Stimulated activated naive CD8-positive, alpha-beta T cell treated with anti-CD3 and anti-CD28 coated beads, Interleukin-15, amount 100 ng/mL, for 72 hours (primary cell): ENCODE results near the gene AGA.

Experiments
- ATAC-seq: fragments of 150-1000 bp; cut with Tn5 transposase; 2 replicates; pipeline ENCODE4 v1.10.0; 2021; ENCODE audit warnings: mild to moderate bottlenecking, moderate library complexity
- DNase-seq, 2 donors: peaks; one replicate each; pipeline ENCODE4 v3.0.0; 2021 to 2022
- H3K27ac Mint-ChIP-seq, 2 donors: one replicate each; pipeline ENCODE4 v1.8.0; 2022; ENCODE audit warnings: mild to moderate bottlenecking in 2 of 2, mixed read lengths in 2 of 2, moderate library complexity in 2 of 2
- H3K27me3 Mint-ChIP-seq: one replicate; pipeline ENCODE4 v1.8.0; 2022; ENCODE audit warnings: mixed read lengths
- H3K4me1 Mint-ChIP-seq: one replicate; pipeline ENCODE4 v1.8.0; 2022; ENCODE audit warnings: mild to moderate bottlenecking, mixed read lengths
- H3K4me3 Mint-ChIP-seq, 2 donors: one replicate each; pipeline ENCODE4 v1.8.0; 2022; ENCODE audit warnings: mild to moderate bottlenecking in 2 of 2, mixed read lengths in 2 of 2, moderate library complexity in 1 of 2
- H3K9me3 Mint-ChIP-seq, 2 donors: one replicate each; pipeline ENCODE4 v1.8.0; 2022; ENCODE audit warnings: mixed read lengths in 2 of 2

The AGA gene

GRCh38 chr4:177441803-177442622 is at the start of gene AGA:
AGA (minus strand) TSS chr4:177442437; CDS start chr4:177442375, 62 bp downstream.
- Mint-ChIP-seq H3K9me3 (no peaks in the 10 kb centered on the region), H3K27me3 (no peaks in the 10 kb centered on the region), H3K27ac (peak within 1 kb of the TSS; percentile 98 to 99), H3K4me3 (peak within 1 kb of the TSS; percentile 86 to 99), H3K4me1 (peaks cover 27% of the 10 kb centered on the region)
- ATAC-seq (peak; percentile 93), DNase-seq (peak; percentile 92 to 98)

- Mint-ChIP-seq H3K27me3 (no peaks in the 10 kb centered on the region), H3K4me3 (no peak overlapping the region), H3K4me1 (peaks cover 9% of the 10 kb centered on the region), H3K27ac (no peak overlapping the region), H3K9me3 (no peaks in the 10 kb centered on the region)
- DNase-seq (no peak), ATAC-seq (no peak)
Measured at GRCh38 chr4:177492022-177492421, 49.8 kb upstream of the AGA start.

- H3K4me1 Mint-ChIP-seq, result peaks cover 9% of the 10 kb centered on the region
- no peak overlapping the region for H3K27ac Mint-ChIP-seq
- H3K4me3 Mint-ChIP-seq, result no peak overlapping the region
- H3K27me3 Mint-ChIP-seq, result no peaks in the 10 kb centered on the region
- DNase-seq (no peak), ATAC-seq (no peak)
- no peaks in the 10 kb centered on the region for H3K9me3 Mint-ChIP-seq
Measured at GRCh38 chr4:177490769-177491168, 48.5 kb upstream of the AGA start.

GRCh38 chr4:177489471-177490246 is 47.4 kb upstream of the AGA start:
- DNase-seq, result no peak
- H3K27me3 Mint-ChIP-seq, result no peaks in the 10 kb centered on the region
- no peak overlapping the region for H3K4me3 Mint-ChIP-seq
- ATAC-seq, result peak; percentile 59
- no peak overlapping the region for H3K27ac Mint-ChIP-seq
- H3K9me3 Mint-ChIP-seq, result no peaks in the 10 kb centered on the region
- peaks cover 9% of the 10 kb centered on the region for H3K4me1 Mint-ChIP-seq

- Mint-ChIP-seq H3K4me1 (peaks cover 18% of the 10 kb centered on the region), H3K27me3 (no peaks in the 10 kb centered on the region), H3K27ac (no peak overlapping the region)
Measured at GRCh38 chr4:177487977-177488376, 45.7 kb upstream of the AGA start.

GRCh38 chr4:177485528-177485927 is 43.3 kb upstream of the AGA start:
- no peak for DNase-seq
- Mint-ChIP-seq H3K27me3 (no peaks in the 10 kb centered on the region), H3K9me3 (no peaks in the 10 kb centered on the region), H3K4me3 (no peak overlapping the region), H3K27ac (no peak overlapping the region), H3K4me1 (peaks cover 18% of the 10 kb centered on the region)
- ATAC-seq, result no peak

More at GRCh38 chr4:177487977-177488376, 45.7 kb upstream of the AGA start:
- Mint-ChIP-seq H3K9me3 (no peaks in the 10 kb centered on the region), H3K4me3 (peak overlapping the region in 1 of 2 donors; percentile 26)
- ATAC-seq, result peak; percentile 80
- DNase-seq, result no peak

GRCh38 chr4:177484613-177485021 is 42.4 kb upstream of the AGA start:
- ATAC-seq (no peak), DNase-seq (no peak)
- Mint-ChIP-seq H3K27me3 (no peaks in the 10 kb centered on the region), H3K4me3 (no peak overlapping the region), H3K9me3 (no peaks in the 10 kb centered on the region), H3K4me1 (peaks cover 18% of the 10 kb centered on the region), H3K27ac (no peak overlapping the region)

GRCh38 chr4:177483760-177484159 is 41.5 kb upstream of the AGA start:
- H3K27ac Mint-ChIP-seq, result no peak overlapping the region
- H3K4me1 Mint-ChIP-seq, result peaks cover 18% of the 10 kb centered on the region
- H3K4me3 Mint-ChIP-seq, result no peak overlapping the region
- DNase-seq (no peak), ATAC-seq (no peak)
- H3K27me3 Mint-ChIP-seq, result no peaks in the 10 kb centered on the region
- no peaks in the 10 kb centered on the region for H3K9me3 Mint-ChIP-seq

GRCh38 chr4:177483271-177483670 is 41.0 kb upstream of the AGA start:
- H3K27me3 Mint-ChIP-seq, result no peaks in the 10 kb centered on the region
- ATAC-seq (no peak), DNase-seq (no peak)
- no peak overlapping the region for H3K4me3 Mint-ChIP-seq
- no peaks in the 10 kb centered on the region for H3K9me3 Mint-ChIP-seq
- peak overlapping the region in 1 of 2 donors; percentile 15 for H3K27ac Mint-ChIP-seq
- peaks cover 18% of the 10 kb centered on the region for H3K4me1 Mint-ChIP-seq

- no peak for ATAC-seq
- Mint-ChIP-seq H3K27me3 (no peaks in the 10 kb centered on the region), H3K9me3 (no peaks in the 10 kb centered on the region), H3K4me3 (no peak overlapping the region), H3K27ac (no peak overlapping the region), H3K4me1 (peaks cover 10% of the 10 kb centered on the region)
- DNase-seq, result no peak
Measured at GRCh38 chr4:177482367-177482766, 40.1 kb upstream of the AGA start.

GRCh38 chr4:177480795-177481194 is 38.6 kb upstream of the AGA start:
- H3K4me3 Mint-ChIP-seq, result no peak overlapping the region
- ATAC-seq (peak; percentile 37), DNase-seq (no peak)
- H3K27me3 Mint-ChIP-seq, result no peaks in the 10 kb centered on the region
- no peak overlapping the region for H3K27ac Mint-ChIP-seq
- H3K9me3 Mint-ChIP-seq, result no peaks in the 10 kb centered on the region
- peaks cover 9% of the 10 kb centered on the region for H3K4me1 Mint-ChIP-seq

GRCh38 chr4:177479063-177479462 is 36.8 kb upstream of the AGA start:
- no peaks in the 10 kb centered on the region for H3K9me3 Mint-ChIP-seq
- DNase-seq, result no peak
- ATAC-seq, result no peak
- H3K27me3 Mint-ChIP-seq, result no peaks in the 10 kb centered on the region
- peaks cover 9% of the 10 kb centered on the region for H3K4me1 Mint-ChIP-seq
- H3K27ac Mint-ChIP-seq, result no peak overlapping the region
- H3K4me3 Mint-ChIP-seq, result no peak overlapping the region

GRCh38 chr4:177478496-177478895 is 36.3 kb upstream of the AGA start:
- DNase-seq (no peak), ATAC-seq (no peak)
- Mint-ChIP-seq H3K27ac (no peak overlapping the region), H3K27me3 (no peaks in the 10 kb centered on the region), H3K4me3 (no peak overlapping the region), H3K9me3 (no peaks in the 10 kb centered on the region), H3K4me1 (peaks cover 5% of the 10 kb centered on the region)

- no peaks in the 10 kb centered on the region for H3K4me1 Mint-ChIP-seq
- H3K27me3 Mint-ChIP-seq, result no peaks in the 10 kb centered on the region
- DNase-seq (no peak), ATAC-seq (no peak)
- H3K27ac Mint-ChIP-seq, result no peak overlapping the region
- no peak overlapping the region for H3K4me3 Mint-ChIP-seq
- H3K9me3 Mint-ChIP-seq, result no peaks in the 10 kb centered on the region
Measured at GRCh38 chr4:177473991-177474390, 31.8 kb upstream of the AGA start.

- Mint-ChIP-seq H3K9me3 (no peaks in the 10 kb centered on the region), H3K4me1 (no peaks in the 10 kb centered on the region), H3K27me3 (no peaks in the 10 kb centered on the region), H3K27ac (no peak overlapping the region), H3K4me3 (no peak overlapping the region)
- DNase-seq (no peak), ATAC-seq (no peak)
Measured at GRCh38 chr4:177464026-177464425, 21.8 kb upstream of the AGA start.

- no peaks in the 10 kb centered on the region for H3K27me3 Mint-ChIP-seq
- no peaks in the 10 kb centered on the region for H3K9me3 Mint-ChIP-seq
- no peaks in the 10 kb centered on the region for H3K4me1 Mint-ChIP-seq
- H3K4me3 Mint-ChIP-seq, result no peak overlapping the region
- DNase-seq (no peak), ATAC-seq (no peak)
- no peak overlapping the region for H3K27ac Mint-ChIP-seq
Measured at GRCh38 chr4:177461606-177462005, 19.4 kb upstream of the AGA start.
